GM10266 (cell line): Measurements from ENCODE around the gene ASCL2.

Experiments used
- DNase-seq: peaks from one replicate; pipeline ENCODE4 v3.0.0; 2012; ENCODE audit errors: extremely low spot score
- TF ChIP-seq, protein P1 (sequence below): IDR thresholded peaks from 2 replicates; pipeline ENCODE4 v1.5.1; 2012; ENCODE audit warnings: mild to moderate bottlenecking, low read depth; ENCODE audit not compliant: control insufficient read depth, insufficient read depth; ENCODE audit errors: missing control alignments

Gene ASCL2

GRCh38 chr11:2298131-2298794, 27.9 kb upstream of the ASCL2 start:
- TF ChIP-seq, protein P1, sequence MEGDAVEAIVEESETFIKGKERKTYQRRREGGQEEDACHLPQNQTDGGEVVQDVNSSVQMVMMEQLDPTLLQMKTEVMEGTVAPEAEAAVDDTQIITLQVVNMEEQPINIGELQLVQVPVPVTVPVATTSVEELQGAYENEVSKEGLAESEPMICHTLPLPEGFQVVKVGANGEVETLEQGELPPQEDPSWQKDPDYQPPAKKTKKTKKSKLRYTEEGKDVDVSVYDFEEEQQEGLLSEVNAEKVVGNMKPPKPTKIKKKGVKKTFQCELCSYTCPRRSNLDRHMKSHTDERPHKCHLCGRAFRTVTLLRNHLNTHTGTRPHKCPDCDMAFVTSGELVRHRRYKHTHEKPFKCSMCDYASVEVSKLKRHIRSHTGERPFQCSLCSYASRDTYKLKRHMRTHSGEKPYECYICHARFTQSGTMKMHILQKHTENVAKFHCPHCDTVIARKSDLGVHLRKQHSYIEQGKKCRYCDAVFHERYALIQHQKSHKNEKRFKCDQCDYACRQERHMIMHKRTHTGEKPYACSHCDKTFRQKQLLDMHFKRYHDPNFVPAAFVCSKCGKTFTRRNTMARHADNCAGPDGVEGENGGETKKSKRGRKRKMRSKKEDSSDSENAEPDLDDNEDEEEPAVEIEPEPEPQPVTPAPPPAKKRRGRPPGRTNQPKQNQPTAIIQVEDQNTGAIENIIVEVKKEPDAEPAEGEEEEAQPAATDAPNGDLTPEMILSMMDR = no peak
- DNase-seq = no peak

DNA sequence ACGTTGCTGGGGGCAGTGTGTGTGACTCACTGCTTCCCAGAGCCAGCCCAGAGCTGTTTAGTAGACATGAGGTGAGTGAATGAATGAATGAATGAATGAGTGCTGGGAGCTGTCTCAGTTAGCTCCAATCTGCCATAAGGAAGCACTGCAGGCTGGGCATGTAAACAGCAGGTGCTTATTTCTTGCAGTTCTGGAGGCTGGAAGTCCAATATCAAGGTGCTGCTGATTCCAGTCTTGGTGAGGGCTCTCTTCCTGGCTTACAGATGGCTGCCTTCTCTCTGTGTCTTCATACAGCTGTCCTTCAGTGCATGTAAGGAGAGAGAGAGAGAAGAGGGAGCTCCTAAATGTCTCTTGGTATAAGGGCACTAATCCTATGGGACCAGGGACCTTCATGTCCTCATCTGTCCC, 27.2 kb upstream of the ASCL2 start:
- no peak for DNase-seq
- TF ChIP-seq, protein P1 = no peak

- TF ChIP-seq, protein P1 = no peak
- no peak for DNase-seq
Observed at GRCh38 chr11:2296913-2297622, 26.7 kb upstream of the ASCL2 start.

DNA sequence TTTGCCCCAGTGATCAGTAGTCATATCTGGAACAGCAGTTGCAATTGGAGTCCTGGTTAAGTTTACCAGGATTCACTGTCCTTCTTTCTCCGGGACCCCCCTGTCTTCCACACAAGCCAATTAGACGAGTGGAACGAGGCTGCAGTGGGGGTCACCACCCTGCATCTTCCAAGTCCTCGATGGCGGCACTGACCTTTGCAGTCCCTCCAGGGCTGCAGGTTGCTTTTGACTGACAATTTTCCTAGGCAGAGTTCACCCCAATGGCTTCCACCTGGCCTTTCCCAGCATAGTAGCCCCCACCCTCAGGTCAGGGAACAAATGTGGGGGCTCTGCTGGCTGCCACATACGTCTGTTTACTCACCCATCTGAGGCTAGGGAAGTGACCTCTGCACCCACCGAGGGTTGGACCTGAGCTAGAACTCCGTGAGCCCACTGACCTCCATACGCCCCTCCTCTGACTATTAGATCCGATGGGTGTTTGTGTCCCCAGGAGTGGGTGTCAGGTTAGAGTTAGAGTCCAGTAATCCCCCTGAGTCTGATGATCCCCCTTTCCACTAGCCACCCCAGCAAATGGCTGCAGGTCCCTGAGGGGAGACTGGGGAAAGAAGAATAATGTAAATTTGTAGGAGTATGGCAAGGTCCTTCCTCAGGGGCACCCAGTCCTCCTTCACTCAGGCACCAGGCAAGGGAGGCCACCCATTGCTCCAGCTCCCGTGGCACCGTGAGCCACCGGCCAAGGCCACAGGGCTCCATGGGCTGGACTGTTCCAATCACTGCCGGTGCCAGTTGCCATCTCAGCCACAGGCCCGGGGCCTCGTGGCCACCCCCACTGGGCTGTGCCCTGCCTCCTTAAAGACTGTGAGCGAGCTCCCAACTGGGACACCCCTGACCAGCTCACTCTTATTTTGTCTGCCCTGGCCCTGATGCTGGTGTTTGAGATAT, 25.9 kb upstream of the ASCL2 start:
- DNase-seq = no peak
- TF ChIP-seq, protein P1 = no peak

GRCh38 chr11:2294926-2295290, 24.5 kb upstream of the ASCL2 start:
- DNase-seq = no peak
- TF ChIP-seq, protein P1 = no peak

GRCh38 chr11:2293984-2294925, 23.9 kb upstream of the ASCL2 start:
- TF ChIP-seq, protein P1 = no peak
- no peak for DNase-seq
